ENCODE results near the gene IL36RN. TPM values are rescaled to one million over a fixed set of nuclear protein-coding genes. Genes with fewer than 3 reads are reported as not detected.

IL36RN gene
- total RNA-seq, 1 donor from 2014 or later: not detected

DNA sequence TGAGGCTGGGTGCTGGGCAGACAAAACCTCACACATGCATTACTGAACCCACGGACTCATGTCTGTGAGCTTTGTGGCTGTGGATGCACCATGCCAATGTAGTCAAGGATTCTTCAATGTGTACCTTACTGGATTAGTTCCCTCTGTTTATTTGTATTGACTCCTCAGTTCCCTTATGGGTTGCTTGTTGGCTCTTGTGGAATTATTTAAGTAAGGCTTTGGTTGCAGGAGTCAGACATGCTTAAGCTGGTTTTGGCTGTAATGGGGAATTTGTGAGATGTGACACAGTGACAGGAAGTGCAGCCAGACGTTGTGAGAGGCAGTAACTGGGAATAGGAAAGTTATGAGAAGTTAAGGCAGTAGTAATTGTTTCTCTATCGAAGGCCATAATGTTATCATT lies 54.8 kb downstream of the IL36RN start:
- Mint-ChIP-seq H3K4me1 (ENCODE audit: low read depth) (no peaks in the 10 kb centered on the region), H3K4me3 (ENCODE audit: low read depth) (no peak overlapping the region), H3K27ac (no peak overlapping the region), H3K36me3 (ENCODE audit: insufficient read depth) (no peaks in the 10 kb centered on the region), H3K27me3 (peaks cover 8% of the 10 kb centered on the region), H3K9me3 (ENCODE audit: low read depth) (no peaks in the 10 kb centered on the region)
- no peak for DNase-seq (ENCODE audit: low spot score, unreplicated experiment)
- TF ChIP-seq, protein P1, sequence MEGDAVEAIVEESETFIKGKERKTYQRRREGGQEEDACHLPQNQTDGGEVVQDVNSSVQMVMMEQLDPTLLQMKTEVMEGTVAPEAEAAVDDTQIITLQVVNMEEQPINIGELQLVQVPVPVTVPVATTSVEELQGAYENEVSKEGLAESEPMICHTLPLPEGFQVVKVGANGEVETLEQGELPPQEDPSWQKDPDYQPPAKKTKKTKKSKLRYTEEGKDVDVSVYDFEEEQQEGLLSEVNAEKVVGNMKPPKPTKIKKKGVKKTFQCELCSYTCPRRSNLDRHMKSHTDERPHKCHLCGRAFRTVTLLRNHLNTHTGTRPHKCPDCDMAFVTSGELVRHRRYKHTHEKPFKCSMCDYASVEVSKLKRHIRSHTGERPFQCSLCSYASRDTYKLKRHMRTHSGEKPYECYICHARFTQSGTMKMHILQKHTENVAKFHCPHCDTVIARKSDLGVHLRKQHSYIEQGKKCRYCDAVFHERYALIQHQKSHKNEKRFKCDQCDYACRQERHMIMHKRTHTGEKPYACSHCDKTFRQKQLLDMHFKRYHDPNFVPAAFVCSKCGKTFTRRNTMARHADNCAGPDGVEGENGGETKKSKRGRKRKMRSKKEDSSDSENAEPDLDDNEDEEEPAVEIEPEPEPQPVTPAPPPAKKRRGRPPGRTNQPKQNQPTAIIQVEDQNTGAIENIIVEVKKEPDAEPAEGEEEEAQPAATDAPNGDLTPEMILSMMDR (IDR thresholded peaks at IDR 0.05; ENCODE audit: unreplicated experiment): no peak

Other genes starting within 250 kb of the IL36RN start
- gene IL1B, start 222.4 kb upstream of the IL36RN start, total RNA-seq: not detected in 2 replicates
- gene IL37, start 148.0 kb upstream of the IL36RN start, total RNA-seq: not detected in 2 replicates
- not detected in 2 replicates for gene IL36G, start 81.2 kb upstream of the IL36RN start, total RNA-seq
- gene IL36A, start 53.7 kb upstream of the IL36RN start, total RNA-seq: not detected in 2 replicates
- gene IL36B, start 6.3 kb upstream of the IL36RN start, total RNA-seq: not detected in 2 replicates
- gene IL1F10, start 8.8 kb downstream of the IL36RN start, total RNA-seq: not detected in 2 replicates
- not detected in 2 replicates for gene IL1RN, start 68.4 kb downstream of the IL36RN start, total RNA-seq
- 27.1 and 30.7 TPM in 2 replicates for gene PSD4, start 114.8 kb downstream of the IL36RN start, total RNA-seq
- gene PAX8, start 219.7 kb downstream of the IL36RN start, total RNA-seq: 3.9 and 8.4 TPM in 2 replicates

Data from progenitor cell of endocrine pancreas (in vitro differentiated cells).